ENCODE data around the gene SMAD3.

GRCh38 chr15:67100124-67100791 lies 34.9 kb downstream of the SMAD3 start:
- TF ChIP-seq CTCF (conservative IDR thresholded peaks at IDR 0.05 in 1 of 2, IDR thresholded peaks at IDR 0.05 in 1 of 2; ENCODE audit: extremely low read depth in 1 of 2, insufficient read depth in 1 of 2, low read depth in 1 of 2, low read length in 2 of 2) (no peak), EZH2 (IDR thresholded peaks at IDR 0.05; ENCODE audit: borderline replicate concordance, low read length) (no peak)
